Measurements from ENCODE around the gene TPSD1.

DNA sequence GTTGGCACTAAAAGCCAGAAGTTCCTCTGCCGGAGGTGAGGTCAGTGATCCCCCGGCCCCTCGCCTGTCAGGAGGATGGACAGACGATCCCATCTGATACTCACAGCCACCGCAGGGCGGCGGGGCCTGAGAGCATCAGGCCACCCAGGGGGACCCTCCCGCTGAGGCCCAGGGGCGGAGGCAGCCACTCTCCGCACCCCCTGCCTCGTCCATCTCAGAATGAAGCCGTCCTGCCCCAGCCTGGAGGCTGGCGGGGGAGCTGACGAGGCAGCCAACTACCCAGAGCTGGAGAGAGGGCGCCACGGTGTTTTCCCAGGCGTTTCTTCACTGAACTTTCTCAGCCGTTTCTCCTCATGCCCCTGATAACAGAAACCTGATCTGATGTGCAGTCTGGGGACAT, 22.6 kb downstream of the TPSD1 start:
- TF ChIP-seq EGR1 (conservative IDR thresholded peaks at IDR 0.05): no peak
- no peak for TF ChIP-seq ELF1 (tag; IDR thresholded peaks at IDR 0.05)
- TF ChIP-seq EZH2 (IDR thresholded peaks at IDR 0.05; ENCODE audit: borderline replicate concordance, low read depth, low read length): no peak
- TF ChIP-seq MTA3 (IDR thresholded peaks at IDR 0.05; ENCODE audit: borderline replicate concordance): no peak
- TF ChIP-seq USF2 (CRISPR knock-in tag; IDR thresholded peaks at IDR 0.05): no peak
